UCSD-AML1 (cell line): Measurements from ENCODE around the gene SERP2.

Experiments used
- DNase-seq: peaks from one replicate; lab custom pipeline; 2025; ENCODE audit not compliant: unreplicated experiment; lab: John Stamatoyannopoulos, UW

The SERP2 gene

GRCh38 chr13:44354884-44355283 is 18.7 kb upstream of the SERP2 start:
- no peak for DNase-seq

DNA sequence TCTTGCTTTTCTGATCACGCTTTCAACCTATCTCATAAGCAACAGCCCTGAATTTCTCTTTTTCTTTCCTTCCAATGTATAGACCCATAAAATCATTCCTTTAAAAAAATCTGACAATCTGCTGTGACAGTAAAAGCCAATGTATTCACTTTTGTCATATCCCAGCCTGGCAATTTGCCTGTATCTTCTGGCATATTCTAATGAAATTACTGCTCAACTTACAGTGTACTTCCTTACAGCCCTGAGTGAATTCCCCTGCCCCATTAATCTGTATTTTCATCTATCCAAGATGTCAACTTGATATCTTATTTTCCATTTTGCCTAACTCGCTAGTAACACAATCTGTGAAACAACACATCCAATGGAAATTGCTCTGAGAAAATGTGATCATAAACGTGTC is 18.0 kb upstream of the SERP2 start:
- no peak for DNase-seq

GRCh38 chr13:44359983-44360375 is 13.6 kb upstream of the SERP2 start:
- DNase-seq, result no peak

- peak; percentile 72 for DNase-seq
Measured at GRCh38 chr13:44362394-44363040, 11.1 kb upstream of the SERP2 start.

- no peak for DNase-seq
Measured at GRCh38 chr13:44363631-44364344, 9.8 kb upstream of the SERP2 start.

DNA sequence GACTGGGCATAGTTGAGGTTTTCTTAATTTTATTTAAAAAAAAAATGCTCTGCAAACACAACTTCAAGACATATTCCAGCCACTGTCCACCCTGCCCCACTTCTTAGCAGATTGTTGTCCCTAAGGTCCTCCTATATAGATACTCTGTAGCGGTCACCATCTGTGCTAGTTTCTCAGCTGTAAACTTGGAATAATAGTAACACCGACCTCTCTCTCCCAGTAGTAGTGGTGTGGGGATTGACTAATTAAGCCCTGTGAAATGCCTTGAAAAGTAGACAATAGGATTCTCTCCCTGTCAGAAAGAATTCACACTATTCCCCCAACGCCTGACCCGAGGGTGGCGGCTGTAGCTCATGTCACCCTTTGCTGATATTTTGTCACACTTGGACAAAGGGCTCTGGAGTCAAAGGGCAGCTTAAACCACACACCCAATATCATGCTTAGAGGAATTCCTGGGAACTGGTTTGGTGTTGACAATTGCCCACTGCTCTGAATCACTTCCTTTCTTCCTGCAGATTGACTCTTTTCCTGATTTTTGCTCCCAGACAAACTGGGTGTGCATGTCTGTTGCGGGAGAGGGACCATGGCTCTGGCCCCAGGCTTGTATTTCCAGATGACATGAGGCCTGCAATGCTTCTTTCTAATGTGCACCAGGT is 9.2 kb upstream of the SERP2 start:
- DNase-seq, result no peak

DNA sequence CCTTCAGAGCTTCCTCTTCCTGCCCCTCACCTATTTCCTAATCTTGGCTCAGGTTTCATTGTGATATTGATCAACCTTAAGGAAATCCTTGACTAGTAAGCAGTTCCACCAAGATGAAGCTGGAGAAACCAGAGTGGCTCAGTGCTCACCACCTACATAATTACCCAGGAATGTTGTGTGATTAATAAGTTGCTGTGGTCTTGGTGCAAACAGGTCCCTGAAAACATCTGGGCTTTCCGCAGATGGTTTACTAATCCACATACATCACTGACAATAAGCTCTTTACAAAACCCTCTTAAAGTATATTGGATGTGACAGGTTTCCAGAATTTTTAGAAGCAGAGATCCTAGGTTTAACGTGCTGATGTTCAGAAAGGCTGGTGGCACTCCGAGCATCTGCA is 8.6 kb upstream of the SERP2 start:
- DNase-seq, result no peak

DNA sequence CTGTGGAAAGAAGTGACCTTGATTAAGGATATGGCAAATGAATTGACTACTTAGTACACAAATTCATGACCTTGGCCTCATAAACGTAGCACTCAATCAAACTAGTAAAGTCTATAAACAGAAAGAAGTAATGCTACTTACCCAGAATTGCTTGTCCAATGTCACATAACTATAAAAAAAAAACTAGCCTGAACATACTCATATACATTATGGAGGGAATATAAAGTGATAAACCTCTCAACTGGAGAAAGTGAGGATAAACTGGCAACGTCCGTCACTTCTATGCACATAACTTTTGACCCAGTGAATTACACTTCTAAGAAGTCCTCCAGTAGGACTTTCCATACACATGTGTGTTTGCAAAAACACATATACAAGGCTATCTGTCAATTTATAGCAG is 7.7 kb upstream of the SERP2 start:
- no peak for DNase-seq

- DNase-seq, result no peak
Measured at GRCh38 chr13:44368062-44368591, 5.5 kb upstream of the SERP2 start.

DNA sequence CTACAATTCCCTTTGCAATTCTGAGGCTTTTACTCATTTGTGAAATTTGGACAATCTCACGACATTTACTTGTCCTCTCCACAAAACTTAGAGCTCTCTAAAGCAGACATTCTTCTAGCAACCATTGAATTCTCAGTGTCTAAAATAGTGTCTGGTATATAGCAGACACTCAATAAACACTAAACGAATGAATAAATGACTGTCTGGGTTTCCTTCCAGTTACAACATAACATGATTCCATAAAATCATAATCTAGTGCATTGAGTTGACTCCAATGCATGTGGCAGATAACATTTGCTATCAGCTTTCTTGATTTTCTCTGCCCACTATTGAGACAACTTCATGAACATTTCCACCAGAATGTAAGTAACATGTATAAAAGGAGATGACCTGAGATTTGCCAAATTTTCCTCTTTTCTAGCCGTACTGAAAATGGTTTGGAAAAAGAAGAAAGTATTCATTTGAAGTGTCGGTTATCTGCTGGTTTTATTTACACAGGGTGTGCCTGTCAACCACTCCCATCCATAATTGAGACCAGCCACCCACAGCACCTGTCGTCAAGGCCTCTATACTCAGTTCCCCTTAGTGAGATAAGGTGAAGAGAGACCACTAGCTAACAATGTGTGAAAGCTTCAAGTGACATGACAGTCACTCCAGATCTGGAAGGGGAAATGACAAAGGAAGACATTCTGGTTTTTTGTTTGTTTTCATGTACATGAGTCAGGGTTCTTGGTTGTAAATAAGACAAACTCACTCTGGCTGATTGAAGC is 4.8 kb upstream of the SERP2 start:
- DNase-seq, result no peak

DNA sequence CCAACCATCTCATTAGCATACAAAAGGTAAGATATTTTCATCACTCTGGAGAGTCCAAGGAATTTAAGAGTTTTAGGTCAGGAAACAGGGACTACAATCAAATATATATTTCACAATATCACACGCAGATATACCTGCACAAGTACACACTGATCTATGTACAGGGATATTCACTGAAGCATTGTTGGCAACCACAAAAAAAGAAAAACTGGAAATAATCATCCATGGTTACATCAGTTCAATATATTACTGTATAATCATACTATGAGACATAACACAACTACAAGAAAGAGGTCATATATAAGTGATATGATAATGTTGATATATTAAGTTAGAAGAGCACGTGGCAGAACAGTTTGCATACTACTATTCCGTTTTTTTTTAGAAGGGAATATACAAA is 2.2 kb upstream of the SERP2 start:
- DNase-seq, result no peak

- no peak for DNase-seq
Measured at GRCh38 chr13:44373247-44373600, 400 bp upstream of the SERP2 start.

DNA sequence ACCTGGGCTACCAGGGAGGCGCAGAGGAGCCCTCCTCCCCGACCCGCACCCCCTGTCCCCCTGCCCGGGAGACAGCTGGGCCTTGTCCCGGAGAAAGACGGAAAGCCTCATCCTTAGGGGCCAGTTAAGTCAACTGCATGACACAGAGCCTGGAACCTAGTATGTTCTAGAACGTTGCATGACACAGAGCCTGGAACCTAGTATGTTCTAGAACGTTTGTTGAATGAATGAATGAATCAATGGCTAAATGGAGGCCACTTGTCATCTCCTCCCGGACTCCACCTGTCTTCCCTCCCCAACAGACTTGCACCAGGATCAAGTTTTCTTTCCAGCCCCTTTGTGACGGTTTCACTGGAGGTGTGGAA is 706 bp downstream of the SERP2 start:
- no peak for DNase-seq

DNA sequence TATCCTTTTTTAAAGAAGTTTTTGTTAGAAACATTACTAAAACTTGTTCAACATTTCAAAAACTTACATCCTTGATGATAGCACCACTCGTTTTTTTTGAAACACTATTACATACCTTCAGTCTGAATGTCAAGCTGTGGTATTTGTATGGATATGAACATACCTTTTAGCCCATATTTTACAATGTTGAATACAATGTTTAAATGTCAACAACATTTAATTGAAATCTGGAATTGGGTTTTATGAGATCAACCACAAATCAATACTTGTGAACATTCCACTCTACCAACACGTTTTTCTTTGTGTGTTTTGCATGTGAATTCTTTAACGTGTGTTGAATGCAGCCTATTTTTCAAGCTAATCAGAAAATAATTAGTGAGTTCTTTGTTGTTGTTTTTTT is 4.7 kb downstream of the SERP2 start:
- DNase-seq, result no peak

DNA sequence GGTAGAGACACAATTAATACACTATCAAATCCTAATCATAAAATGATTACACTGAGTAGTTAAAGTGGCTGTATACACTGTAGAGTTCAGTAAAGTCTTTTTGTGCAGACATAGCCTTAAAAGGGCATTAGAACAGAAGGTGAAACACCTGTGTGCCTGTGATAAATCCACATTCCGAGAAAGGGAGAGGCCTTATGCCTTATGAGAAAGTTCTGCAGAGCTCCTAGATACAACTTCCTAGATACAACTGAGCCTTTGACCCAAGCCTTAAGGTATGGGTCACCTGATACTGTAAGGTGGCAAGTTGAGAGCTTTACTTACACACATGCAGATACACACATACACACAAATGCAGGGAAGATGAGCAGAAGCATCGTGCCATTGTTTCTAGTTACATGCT is 6.3 kb downstream of the SERP2 start:
- DNase-seq, result no peak

DNA sequence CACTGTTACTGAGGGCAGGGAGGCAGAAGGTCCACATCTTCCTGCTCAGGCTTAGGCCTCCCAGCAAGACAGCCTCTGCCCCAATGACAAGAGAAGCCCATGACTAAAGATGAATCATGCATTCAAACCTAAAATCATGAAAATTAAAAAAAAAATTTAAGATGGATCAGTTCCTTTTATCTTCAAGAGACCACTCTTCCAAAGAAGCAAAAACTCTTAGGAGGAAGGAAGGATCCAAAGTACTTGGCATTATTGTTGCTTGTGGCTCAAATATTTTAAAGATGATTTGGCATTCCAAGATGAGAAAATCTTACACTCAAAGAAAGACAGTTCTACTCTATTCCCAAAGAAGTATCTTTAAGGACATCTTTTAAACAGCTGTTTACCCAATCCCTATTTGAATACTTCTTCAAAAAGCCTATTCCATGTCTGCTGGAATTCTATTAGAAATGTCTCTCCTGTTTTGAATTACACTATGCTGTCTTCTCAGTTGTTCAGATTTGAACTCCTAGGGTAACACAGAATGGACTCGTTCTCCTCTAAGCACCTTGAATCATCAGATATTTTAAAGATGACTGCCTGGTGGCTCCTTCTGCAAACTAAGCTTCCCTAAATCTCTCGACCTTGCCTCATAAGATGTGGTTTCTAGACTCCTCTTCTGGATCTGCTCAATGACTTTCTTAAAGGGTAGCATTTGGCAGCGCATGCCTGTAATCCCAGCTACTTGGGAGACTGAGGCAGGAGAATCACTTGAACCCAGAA is 7.0 kb downstream of the SERP2 start:
- no peak for DNase-seq

- peak; percentile 53 for DNase-seq
Measured at GRCh38 chr13:44382635-44383145, 9.1 kb downstream of the SERP2 start.

- DNase-seq, result no peak
Measured at GRCh38 chr13:44383945-44384344, 10.3 kb downstream of the SERP2 start.

DNA sequence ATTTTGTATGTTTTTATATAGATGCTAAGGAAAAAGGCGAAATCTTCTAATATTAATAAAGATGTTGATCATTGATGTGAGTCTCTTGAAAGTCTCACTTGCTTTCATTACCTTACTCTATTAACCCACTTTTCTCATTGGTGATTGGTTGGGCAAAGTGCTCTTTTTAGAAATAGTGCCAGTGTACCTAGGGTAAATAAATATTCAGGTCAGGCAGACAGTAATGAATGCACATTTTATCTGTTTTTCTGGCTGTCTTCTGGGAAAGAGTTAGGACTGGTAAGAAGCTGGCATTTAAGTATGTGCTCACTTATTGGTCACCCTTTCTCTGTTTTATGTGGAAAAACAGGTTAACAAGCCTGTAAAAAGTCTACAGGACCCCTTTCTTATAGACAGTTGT is 11.2 kb downstream of the SERP2 start:
- DNase-seq, result no peak

GRCh38 chr13:44385401-44385800 is 11.8 kb downstream of the SERP2 start:
- no peak for DNase-seq

- no peak for DNase-seq
Measured at GRCh38 chr13:44385847-44386246, 12.2 kb downstream of the SERP2 start.
